Activated gamma-delta T cell (primary cell): ENCODE measurements around the gene TSHR.

ENCODE experiments used
- DNase-seq: peaks from one replicate; lab custom pipeline; 2025; lab: John Stamatoyannopoulos, UW

Gene TSHR

DNA sequence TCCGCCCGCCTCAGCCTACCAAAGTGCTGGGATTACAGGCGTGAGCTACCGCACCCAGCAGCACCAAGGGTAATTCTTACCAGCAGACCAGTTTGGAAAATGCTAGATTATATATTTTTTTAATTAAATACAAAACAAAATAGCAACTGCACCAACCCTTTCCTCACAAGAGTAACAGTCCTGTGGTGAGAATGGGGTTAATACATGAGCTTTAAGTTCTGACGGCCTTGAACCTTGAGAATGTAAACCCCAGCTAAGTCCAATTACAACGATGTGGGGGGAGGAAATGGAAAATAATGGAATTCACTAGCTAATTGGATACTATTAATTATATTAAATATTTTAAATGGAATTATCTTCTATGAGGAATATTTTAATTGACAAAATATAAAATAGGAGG, 183.0 kb downstream of the TSHR start:
- no peak for DNase-seq

- no peak for DNase-seq
Observed at GRCh38 chr14:81141426-81141825, 186.0 kb downstream of the TSHR start.

- DNase-seq = no peak
Observed at GRCh38 chr14:81143793-81144192, 188.4 kb downstream of the TSHR start.

DNA sequence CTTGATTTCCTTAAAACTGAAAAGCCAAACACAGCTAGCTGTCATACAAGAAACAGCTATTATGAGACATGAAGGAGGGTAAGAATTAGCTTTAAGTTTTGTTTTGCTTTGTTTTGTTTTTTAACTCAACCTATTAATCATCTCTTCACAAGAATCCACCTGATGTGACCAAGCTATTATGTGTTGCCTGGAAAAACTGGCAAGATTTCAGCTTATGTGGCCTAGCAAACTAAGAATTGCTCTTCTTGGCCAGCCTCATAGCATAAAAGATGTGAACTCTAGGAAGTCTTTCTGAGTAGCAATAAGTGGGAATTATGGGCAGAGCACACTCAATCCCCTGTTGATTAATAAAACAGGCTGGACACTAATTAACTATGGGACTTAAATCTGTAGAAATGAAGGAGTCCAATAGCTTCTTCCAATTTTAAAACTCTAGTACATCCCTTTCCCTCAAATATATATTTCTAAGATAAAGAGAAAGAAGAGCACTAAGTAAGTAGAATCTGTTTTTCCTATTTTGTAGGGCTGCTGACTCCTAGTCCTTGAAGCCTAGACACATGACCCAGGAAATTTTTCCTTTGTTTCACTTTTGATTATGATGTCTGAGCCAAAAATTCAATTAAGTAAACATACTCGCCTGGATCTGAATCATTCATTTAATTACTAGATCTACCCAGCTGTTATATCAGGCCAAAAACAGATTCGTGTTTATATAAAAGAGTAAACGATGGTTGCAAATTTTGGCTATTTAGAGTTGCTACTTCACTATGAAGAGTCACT, 189.6 kb downstream of the TSHR start:
- DNase-seq = no peak

DNA sequence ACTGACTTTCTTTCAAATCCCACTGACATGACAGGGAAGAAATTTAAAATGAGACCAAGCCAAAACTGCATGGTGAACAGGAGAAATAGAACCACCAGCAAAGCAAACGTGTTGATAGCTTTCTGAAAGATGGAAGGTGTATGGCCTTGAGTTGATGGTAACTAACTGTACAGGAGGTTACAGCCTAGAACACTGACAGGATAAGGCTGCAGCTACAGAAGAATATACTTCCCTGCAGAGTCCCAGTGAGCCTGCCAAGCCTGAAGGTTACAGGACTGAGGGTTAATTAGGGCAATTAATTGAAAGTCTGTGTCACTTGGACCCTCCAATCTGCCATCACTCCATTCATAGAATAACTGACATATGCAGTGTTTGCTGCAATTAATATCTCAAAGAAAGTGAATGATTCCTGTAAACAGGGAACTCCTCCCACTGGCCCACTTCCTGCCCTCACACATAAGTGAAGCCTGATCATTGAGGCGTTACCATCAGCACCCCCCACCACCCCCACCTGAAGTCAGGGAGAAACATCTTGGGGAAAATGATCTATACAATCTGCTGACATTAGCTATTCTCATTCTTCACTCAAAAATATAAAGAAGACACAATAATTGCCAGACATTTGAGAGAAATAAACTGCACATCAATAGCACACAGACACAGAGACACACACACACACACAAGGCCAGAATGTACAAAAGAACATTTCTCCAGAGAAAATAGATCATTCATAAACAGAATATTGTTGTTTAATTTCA, 191.9 kb downstream of the TSHR start:
- no peak for DNase-seq

GRCh38 chr14:81148635-81149034, 193.2 kb downstream of the TSHR start:
- DNase-seq = no peak

- DNase-seq = no peak
Observed at GRCh38 chr14:81153187-81153586, 197.8 kb downstream of the TSHR start.

GRCh38 chr14:81157431-81157830, 202.0 kb downstream of the TSHR start:
- no peak for DNase-seq

DNA sequence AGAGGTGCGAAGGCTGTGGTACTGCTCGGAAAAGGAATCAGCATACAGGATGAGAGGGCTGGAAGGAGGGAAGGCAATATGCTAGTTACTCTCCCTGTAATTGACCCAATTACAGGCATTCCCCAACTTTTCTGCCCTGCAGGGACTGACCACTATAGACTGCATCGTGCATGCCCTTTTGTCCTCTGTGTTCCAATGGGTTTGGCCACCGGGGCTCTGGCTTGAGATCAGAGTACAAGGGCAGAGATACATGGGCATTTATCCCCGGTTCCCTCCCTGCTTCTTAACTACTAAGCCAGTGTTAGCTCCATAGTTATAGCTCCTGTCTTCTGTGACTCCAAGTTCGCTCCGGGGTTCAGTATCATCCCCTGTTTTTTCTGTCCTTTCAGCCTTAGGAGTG, 205.7 kb downstream of the TSHR start:
- DNase-seq = no peak

DNA sequence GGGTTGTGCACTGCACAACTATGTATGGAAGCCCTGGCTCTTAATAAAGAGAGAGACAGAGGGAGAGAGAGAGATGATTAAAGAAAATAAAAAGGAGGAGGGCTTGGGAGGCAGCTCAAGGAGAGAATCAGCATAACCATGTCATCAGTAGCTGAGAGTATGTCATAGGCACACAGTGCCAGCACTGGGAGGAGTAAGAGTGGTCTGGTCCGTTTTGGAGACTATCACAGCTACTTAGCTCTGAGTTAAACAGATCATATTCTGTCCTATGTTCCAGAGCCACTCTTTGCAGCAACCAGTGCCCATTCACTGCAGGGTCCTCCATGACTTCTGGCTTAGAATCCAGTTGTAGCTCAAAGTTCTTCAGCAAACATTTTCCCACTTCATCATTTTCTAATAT, 206.3 kb downstream of the TSHR start:
- DNase-seq = no peak

DNA sequence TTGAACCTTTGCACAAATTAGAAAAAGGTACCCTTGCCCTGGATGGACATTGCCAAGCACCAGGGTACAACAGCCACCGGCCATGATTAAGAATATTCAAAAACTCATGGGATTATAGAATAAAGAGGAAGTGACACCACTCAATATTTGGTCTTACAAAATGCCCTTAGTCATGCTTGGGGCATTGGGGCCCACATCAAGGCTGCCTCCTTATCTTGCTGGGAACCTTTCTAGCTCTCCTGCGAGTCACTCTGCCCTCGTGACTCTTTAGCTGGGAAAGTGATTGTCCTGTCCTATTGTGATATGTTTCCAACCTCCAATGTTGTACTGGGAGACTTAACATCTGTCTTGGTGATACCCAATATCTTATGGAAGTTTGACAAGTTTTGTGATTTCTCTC, 207.5 kb downstream of the TSHR start:
- DNase-seq = no peak

DNA sequence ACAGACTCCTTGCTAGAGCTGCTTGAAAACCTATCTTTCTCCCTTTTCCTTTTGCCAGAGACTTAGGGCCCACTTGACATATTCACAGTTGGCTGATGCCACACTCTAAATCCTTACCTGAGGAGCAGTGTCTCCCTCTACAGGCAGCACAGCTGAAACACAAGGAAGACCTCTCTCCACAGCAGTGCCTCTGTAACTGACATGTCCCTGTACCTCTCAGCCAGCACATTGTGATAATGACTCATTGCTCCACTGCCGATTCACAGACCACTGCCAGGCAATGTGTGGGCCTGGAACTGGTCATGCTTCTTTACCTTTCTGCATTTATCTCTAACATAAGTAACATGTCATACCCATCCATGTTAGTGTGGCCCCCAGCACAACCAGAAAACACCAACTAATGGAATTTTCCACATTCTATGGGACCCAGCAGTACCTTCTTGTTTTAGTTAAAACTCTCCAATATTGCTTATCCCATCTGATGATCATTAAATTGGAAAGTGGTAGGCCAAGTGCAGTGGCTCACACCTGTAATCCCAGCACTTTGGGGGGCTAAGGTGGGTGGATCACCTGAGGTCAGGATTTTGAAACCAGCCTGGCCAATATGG, 208.8 kb downstream of the TSHR start:
- no peak for DNase-seq

- DNase-seq = no peak
Observed at GRCh38 chr14:81165188-81165587, 209.8 kb downstream of the TSHR start.

GRCh38 chr14:81166121-81166520, 210.7 kb downstream of the TSHR start:
- DNase-seq = no peak

GRCh38 chr14:81169267-81169666, 213.8 kb downstream of the TSHR start:
- no peak for DNase-seq

GRCh38 chr14:81169711-81170103, 214.3 kb downstream of the TSHR start:
- no peak for DNase-seq

DNA sequence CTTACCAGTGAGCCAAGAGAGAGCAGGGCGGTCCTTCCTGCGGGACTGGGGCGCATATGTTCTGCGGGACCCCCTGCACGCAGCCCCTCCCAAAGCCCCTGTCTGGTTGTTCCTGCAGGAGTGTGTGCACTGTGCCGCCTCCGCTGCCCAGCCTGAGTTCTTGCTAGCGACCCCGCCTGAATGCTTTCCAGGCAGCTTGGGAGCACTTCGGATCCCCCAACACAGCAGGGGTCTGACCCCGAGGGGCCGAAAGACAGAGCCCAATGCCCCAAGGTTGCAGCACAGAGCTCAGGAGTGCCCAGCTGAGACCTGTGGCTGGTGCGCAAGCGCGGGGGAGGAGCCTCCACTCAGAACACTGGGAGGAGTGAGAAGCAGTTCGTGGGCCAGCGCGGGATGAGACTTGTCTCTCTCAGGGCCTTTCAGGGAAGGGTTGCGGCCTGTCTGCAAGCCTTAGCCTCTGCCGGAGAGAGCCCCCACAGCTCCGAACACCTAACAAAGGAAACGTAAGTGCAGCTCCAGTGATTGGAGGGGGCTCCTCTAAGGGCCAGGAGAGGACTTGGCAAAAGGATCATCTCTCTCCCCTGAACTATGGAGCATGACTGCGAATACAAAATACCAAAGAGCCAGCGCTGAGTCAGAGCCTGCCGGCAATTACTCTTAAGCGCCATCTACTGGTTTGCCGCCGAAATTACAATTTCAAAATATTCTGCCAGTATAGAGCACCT, 214.8 kb downstream of the TSHR start:
- peak; percentile 72 for DNase-seq

DNA sequence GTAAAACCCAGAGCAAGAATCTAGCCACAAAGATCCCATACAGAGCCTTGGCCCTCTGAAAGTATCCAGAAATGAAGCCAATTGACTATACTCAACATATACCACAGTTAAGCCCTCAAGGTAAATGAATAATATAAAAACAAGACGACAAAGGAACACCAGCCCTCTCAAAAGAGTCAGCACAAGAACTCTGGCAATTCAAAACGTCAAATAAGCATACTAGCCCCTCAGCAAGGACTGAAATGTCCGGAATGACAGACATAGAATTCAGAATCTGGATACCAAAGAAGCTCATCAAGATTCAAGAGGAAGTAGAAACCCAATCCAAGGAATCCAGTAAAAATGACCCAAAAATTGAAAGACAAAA, 215.4 kb downstream of the TSHR start:
- DNase-seq = no peak

- DNase-seq = no peak
Observed at GRCh38 chr14:81172353-81172752, 216.9 kb downstream of the TSHR start.

DNA sequence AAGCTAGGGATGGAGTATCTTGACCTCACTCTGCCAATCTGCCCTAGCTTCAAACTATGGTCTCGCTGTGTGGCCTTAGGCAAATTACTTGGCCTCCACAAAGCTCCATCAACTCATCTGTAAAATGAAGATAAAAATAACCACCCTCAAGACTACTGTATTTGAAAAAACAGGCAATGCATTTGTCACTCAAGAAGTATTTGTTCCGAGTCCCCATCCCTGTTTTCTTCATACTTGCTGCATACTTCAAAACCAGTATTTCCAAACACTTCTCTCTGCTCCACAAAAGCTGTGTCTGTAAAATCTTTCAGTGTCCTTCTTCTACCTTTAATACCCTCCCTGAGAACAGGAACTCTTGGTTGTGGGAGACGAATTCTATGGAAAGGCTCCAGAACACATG, 217.5 kb downstream of the TSHR start:
- DNase-seq = no peak

GRCh38 chr14:81176241-81176640, 220.8 kb downstream of the TSHR start:
- DNase-seq = no peak

DNA sequence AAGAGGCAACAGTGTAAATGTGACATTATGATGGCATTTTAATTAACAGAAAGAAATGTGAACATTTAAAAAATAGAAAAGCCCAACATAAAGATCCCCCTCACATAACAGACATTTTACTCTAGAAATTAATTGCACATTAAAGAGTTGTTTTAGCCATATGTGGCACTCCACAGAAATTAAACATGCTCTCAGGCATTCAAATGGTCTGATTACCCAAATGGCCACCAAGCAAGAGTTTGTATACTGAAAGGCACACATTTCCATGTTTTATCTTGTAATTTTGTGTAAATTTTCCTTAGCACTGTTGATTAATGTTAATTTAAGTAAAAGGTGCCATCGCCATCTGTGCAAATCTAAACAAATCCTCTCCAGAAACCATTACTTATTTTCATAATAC, 221.8 kb downstream of the TSHR start:
- DNase-seq = no peak

- no peak for DNase-seq
Observed at GRCh38 chr14:81178063-81178462, 222.6 kb downstream of the TSHR start.
